Adipocyte (in vitro differentiated cells): ENCODE results near the gene OS9.

Source experiments
- DNase-seq: peaks from one replicate; pipeline ENCODE4 v3.0.0-alpha.2; 2015; ENCODE audit warnings: low read depth
- H3K27me3 ChIP-seq: replicated peaks from 2 replicates; pipeline ENCODE4 v1.7.0; 2013; ENCODE audit warnings: mild to moderate bottlenecking, low read length, moderate library complexity; ENCODE audit not compliant: control insufficient read depth, insufficient read depth
- H3K36me3 ChIP-seq: 2 replicates; pipeline ENCODE4 v1.7.0; 2013; ENCODE audit warnings: low read length, mild to moderate bottlenecking, moderate library complexity; ENCODE audit not compliant: control insufficient read depth, insufficient read depth, severe bottlenecking
- H3K4me1 ChIP-seq: 2 replicates; pipeline ENCODE4 v1.7.0; 2013; ENCODE audit warnings: mild to moderate bottlenecking, low read length, moderate library complexity; ENCODE audit not compliant: control insufficient read depth, insufficient read depth
- H3K4me3 ChIP-seq: 2 replicates; pipeline ENCODE4 v1.7.0; 2013; ENCODE audit warnings: mild to moderate bottlenecking, low read length, moderate library complexity
- H3K9ac ChIP-seq: 2 replicates; pipeline ENCODE4 v1.7.0; 2013; ENCODE audit warnings: mild to moderate bottlenecking, low read length, moderate library complexity
- H3K9me3 ChIP-seq: 2 replicates; pipeline ENCODE4 v1.7.0; 2013; ENCODE audit warnings: mild to moderate bottlenecking, low read length, moderate library complexity; ENCODE audit not compliant: control insufficient read depth

Gene OS9

DNA sequence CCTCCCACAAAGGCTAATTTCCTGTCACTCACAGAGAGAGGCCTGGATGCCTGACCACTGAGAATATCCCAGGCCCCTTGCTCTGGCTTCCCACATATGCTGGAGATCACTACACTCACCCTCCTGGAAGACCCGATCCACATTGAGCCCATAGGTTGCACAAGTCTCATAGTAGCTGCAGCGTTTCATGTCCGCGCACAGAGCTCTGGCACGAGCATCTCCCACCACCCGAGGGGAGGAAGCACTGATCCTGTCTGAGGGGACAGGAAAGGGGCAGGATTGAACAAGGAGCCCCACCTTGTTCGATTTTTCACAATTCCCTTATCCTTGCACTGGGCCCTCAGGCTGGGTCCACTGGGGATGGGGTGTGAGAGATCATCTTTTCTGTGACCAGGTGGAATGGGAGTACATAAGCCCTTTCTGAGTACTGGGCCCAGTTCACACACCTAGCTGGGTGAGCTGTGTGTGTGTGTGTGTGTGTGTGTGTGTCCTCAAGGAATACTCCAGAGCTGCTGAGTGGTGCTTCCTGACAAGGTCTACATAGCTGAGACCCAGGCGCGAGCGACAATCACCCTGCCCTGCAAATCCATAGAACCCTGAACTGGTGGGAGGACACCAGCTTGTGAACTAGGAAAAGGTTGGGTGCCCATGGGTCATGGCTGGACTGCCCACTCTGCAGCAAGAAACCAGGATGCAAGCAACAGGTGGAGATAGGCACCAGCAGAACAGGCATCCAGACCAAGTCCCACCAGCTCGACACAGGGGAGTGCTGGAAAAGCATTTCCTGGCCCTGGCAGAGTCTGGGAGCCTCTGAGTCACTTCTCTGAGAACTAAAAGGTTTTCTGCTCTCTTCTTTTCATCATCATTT, 39.0 kb downstream of the OS9 start:
- Histone ChIP-seq H3K9me3 (no peaks in the 10 kb centered on the region), H3K4me1 (no peaks in the 10 kb centered on the region), H3K36me3 (no peaks in the 10 kb centered on the region), H3K27me3 (peaks cover 52% of the 10 kb centered on the region), H3K9ac (no peak overlapping the region), H3K4me3 (no peak overlapping the region)
- DNase-seq: no peak

DNA sequence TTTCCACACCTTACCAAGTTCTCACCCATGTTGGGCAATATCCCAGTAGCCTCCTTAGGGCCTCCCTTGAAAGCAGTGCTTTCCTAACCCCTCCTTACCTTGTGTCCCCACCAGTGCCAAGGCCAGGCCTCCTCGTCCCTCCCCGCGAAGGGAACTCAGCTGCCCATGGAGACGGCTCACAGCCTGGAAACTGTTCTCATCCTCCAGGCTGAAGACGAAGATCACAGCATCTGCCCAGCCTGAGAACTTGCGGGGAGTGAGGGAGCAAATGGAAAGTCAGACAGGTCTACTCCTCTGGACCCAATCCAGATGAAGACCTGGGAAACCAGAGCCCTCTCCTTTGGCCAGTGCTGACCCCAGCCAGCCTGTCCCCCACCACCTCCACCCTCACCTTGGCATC, 40.0 kb downstream of the OS9 start:
- Histone ChIP-seq H3K4me1 (no peaks in the 10 kb centered on the region), H3K9me3 (no peaks in the 10 kb centered on the region), H3K36me3 (no peaks in the 10 kb centered on the region), H3K9ac (no peak overlapping the region), H3K4me3 (no peak overlapping the region), H3K27me3 (peaks cover 53% of the 10 kb centered on the region)
- DNase-seq: no peak

DNA sequence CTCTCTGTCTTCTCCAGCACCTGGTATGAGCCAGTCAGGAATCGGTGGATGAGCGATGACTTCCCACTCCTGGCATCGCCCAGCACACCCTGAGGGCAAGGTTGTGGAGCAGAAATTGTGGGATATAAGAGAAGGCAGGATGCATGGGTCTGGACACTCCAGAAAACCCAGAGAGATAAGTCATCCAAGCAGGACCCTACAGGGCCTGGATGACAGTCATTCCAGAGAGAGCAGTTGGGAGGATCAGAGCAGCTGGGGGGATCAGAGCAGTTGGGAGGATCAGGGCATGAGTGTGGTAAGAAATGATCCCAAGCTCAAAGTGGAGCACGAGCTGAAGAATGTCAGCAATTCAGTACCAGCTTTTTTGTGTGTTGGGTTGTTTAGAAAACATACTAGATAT, 40.7 kb downstream of the OS9 start:
- Histone ChIP-seq H3K4me1 (no peaks in the 10 kb centered on the region), H3K9ac (no peak overlapping the region), H3K36me3 (no peaks in the 10 kb centered on the region), H3K27me3 (peaks cover 60% of the 10 kb centered on the region), H3K9me3 (no peaks in the 10 kb centered on the region), H3K4me3 (no peak overlapping the region)
- no peak for DNase-seq

DNA sequence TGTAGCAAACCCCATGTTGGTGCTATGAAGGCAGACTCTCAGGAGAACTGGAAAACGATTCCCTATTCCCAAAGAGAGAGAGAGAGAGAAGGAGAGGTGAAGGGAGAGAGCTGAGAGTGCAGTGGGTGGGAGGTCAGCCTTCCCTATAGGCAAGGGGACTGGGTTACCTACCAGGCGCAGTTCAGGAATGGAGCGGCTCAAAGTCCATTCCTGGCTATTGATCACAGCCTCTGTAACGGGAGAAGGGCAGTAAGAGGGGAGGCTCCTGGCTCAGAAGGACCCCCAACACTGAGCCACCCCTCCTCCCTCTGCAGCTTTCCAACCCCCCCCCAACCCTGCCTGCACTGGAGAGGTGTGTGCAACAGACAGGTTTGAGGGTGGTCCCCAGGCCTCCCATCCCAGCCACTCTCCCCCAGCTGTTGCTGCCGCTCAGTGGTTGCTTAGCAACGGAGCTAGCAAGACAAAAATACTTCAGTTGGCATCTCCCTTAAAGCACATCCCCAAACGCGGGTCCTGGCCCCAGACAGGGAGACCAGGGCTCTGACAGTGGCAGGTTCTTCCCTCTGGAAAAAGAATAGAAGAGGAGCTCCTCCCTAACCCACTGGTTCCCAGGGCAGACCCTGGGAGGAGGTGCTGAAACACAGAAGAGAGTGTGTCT, 41.4 kb downstream of the OS9 start:
- Histone ChIP-seq H3K4me1 (no peaks in the 10 kb centered on the region), H3K36me3 (no peaks in the 10 kb centered on the region), H3K9me3 (no peaks in the 10 kb centered on the region), H3K9ac (no peak overlapping the region), H3K27me3 (peaks cover 66% of the 10 kb centered on the region), H3K4me3 (no peak overlapping the region)
- DNase-seq: no peak

DNA sequence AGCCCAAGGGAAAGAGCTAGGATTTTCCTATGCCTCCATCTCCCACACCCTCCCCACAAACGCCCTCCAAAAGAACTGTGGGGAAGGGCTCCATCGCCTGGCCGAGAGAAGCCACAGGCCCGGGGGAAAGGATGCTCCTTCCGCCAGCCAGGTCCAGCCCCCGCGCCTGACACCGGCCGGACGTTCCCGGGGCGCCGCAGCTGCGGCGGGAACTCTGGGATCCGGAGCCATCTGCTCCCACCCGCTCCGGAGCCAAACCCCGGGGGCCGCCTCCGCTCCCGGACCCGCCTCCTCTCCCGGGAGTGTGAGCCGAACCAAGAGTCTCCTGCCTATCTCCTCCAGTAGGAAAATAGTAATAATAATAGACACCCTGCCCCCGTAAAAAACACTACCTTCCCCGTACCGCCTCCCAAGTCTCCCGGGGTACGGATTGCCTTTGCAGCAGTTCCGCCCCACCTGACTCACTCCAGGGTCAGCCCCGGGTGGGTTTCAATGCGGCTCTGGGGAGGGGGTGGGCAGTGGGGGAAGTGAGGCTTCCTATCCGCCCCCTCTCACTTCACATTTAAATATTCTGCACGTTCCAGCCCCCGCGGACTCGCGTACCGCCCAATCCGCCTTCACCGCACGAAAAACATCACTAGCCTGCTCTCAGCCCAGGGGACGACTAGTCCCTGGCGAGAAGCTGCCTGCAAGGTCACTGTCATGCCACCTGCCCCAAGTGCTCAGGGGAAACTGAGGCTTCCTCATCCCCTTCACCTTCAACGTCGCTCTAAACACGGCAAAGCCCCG, 42.2 kb downstream of the OS9 start:
- Histone ChIP-seq H3K27me3 (peaks cover 66% of the 10 kb centered on the region), H3K9me3 (no peaks in the 10 kb centered on the region), H3K4me3 (no peak overlapping the region), H3K9ac (no peak overlapping the region), H3K4me1 (no peaks in the 10 kb centered on the region), H3K36me3 (no peaks in the 10 kb centered on the region)
- DNase-seq: peak; percentile 62

DNA sequence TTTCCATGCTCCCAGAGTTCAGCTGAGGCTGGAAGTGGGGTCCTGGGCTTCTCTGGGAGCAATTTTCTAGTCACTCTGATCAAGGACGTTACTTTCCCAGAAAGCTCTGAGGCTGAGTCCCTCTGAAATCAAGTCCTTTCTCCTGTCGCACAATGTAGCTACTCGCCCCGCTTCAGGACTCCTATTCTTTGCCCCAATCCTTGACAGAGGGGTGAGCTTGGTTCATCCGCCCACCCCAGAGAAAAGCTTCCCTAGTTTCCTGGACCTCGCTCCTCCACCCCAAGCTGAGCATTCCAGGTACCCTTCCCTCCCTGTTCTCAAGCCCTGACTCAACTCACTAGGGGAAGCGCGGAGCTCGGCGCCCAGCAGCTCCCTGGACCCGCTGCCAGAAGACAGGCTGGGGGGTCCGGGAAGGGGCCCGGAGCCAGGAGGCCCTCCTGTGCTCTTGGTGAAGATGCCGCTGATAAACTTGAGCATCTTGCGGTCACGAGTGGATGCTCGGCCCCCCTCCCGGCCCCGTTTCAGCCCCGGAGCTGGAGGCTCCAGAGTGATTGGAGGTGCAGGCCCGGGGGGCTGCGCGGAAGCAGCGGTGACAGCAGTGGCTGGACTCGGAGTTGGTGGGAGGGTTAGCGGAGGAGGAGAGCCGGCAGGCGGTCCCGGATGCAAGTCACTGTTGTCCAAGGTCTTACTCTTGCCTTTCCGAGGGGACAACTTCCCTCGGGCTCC, 43.0 kb downstream of the OS9 start:
- H3K4me1 ChIP-seq: no peaks in the 10 kb centered on the region
- H3K9me3 ChIP-seq: no peaks in the 10 kb centered on the region
- no peak overlapping the region for H3K9ac ChIP-seq
- DNase-seq: no peak
- no peaks in the 10 kb centered on the region for H3K36me3 ChIP-seq
- H3K4me3 ChIP-seq: no peak overlapping the region
- H3K27me3 ChIP-seq: peaks cover 65% of the 10 kb centered on the region

DNA sequence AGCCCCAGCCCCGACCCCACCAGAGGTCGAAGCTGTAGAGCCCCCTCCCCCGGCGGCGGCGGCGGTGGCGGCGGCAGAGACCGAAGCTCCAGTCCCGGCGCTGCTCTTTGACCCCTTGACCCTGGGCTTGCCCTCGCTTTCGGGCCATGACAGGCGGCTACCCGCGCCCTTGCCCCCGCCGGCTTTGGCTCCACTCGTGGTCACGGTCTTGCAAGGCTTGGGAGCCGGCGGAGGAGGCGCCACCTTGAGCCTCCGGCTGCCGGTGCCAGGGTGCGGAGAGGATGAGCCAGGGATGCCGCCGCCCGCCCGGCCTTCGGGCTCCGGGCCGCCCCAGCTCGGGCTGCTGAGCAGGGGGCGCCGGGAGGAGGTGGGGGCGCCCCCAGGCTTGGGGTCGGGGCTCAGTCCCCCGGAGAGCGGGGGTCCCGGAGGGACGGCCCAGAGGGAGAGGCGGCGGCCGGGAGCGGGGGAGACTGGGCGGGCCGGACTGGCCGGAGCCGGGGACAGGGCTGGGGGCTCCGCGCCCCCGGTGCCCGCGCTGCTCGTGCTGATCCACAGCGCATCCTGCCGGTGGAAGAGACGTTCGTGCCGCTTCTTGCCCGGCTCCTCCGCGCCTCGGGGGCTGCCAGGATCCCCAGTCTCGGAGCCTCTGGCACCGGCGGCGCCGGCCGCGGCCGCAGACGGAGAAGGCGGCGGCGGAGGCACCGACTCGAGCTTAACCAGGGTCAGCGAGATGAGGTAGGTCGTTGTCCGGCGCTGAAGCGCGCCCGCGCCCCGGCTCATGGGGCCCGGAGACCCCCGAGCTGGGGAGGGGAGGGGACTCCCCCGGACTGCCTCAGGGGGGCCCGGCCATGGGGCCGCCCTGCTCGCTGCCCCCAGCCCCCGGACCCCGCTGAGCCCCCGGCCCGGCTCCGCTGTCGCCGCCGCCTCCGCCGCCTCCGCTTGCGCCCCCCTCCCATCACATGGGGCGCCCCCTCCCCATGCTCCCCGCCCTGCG, 43.8 kb downstream of the OS9 start:
- Histone ChIP-seq H3K9ac (no peak overlapping the region), H3K27me3 (peaks cover 61% of the 10 kb centered on the region), H3K9me3 (no peaks in the 10 kb centered on the region), H3K4me3 (no peak overlapping the region), H3K36me3 (no peaks in the 10 kb centered on the region), H3K4me1 (no peaks in the 10 kb centered on the region)
- DNase-seq: peak; percentile 72

DNA sequence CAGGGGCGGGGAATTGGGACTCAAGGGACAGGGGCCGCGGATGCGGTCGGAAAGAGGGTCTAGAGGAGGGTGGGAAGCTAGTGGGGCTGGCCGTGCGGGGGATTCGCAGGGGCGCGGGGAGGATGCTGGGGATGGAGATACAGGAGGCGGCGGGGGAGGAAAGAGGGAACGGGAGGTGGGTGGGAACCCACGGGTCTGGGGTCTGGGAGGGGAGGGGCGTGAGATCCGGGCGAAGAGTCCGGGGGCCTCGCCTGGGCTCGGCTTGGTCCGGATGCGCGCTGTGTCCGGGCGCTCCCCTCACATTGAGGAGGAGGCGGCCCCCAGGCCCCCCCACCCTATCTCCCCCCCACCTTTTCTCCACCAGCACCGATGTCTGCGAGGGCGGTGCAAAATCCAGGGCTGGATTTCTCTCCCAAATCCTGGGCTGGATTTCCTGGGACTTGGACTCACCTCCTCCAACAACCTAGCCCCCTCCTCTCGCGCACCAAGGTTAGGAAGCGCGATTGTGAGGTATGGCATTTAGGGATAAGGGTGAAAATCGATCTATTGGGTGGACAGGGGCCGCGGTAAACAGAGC, 44.8 kb downstream of the OS9 start, which contains the start of gene AGAP2:
TSS of gene AGAP2 (minus strand) at position 82 of the 577 bp plus-strand sequence. CDS start 496 bp downstream, outside the sequence.
- DNase-seq: no peak
- Histone ChIP-seq H3K4me3 (no peak within 1 kb of the TSS), H3K4me1 (peaks cover 1% of the 10 kb centered on the region), H3K9me3 (no peaks in the 10 kb centered on the region), H3K27me3 (peaks cover 61% of the 10 kb centered on the region), H3K36me3 (no peaks in the 10 kb centered on the region), H3K9ac (no peak within 1 kb of the TSS)

DNA sequence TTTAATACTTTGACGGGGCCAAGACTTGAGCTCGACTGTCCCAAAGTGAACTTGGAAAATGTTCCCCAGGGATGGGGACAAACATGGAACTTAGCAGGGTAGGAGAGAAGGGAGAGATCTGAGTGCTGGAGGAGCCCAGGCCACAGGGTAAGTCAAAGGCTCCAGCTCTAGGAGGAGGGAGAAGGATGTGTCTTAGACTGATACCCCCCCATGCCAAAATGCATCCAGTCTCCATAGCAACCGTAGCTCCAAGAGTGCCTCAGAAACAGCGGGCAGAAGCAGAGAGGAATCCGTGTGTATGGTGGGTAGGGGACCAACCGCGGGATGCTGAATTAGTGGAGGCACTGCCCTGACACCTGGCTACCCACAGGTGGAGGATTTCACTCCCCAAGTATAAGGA, 45.5 kb downstream of the OS9 start:
- H3K36me3 ChIP-seq: no peaks in the 10 kb centered on the region
- H3K4me1 ChIP-seq: peaks cover 6% of the 10 kb centered on the region
- H3K27me3 ChIP-seq: peaks cover 55% of the 10 kb centered on the region
- H3K9me3 ChIP-seq: no peaks in the 10 kb centered on the region
- no peak overlapping the region for H3K4me3 ChIP-seq
- DNase-seq: no peak
- no peak overlapping the region for H3K9ac ChIP-seq
